ENCODE measurements around the gene TTC6. TPM values are rescaled to one million over a fixed set of nuclear protein-coding genes. Genes with fewer than 3 reads are reported as not detected.

The TTC6 gene
- total and polyA plus RNA-seq, 10 of the 15 experiments (the other 5 are each of a cell fraction or from before 2014, with no cell fraction given) = not detected

- in situ Hi-C loops (cut with MboI) = no loop called here
- Histone ChIP-seq H3K27me3 (replicated peaks in 1 of 2; ENCODE audit: control insufficient read depth in 2 of 2, insufficient read depth in 2 of 2, low read length in 1 of 2) (no peaks in the 10 kb centered on the region), H3K4me2 (ENCODE audit: control insufficient read depth, insufficient read depth) (no peak overlapping the region), H3K27ac (ENCODE audit: control insufficient read depth, insufficient read depth) (no peak overlapping the region), H3K4me1 (ENCODE audit: control insufficient read depth, insufficient read depth, low read length) (no peaks in the 10 kb centered on the region), H4K20me1 (ENCODE audit: control insufficient read depth, insufficient read depth) (no peaks in the 10 kb centered on the region), H3K4me3 (no peak overlapping the region), H2AFZ (ENCODE audit: control insufficient read depth, low read depth, low read length) (no peak overlapping the region), H3K79me2 (ENCODE audit: control insufficient read depth, insufficient read depth, low read length) (no peaks in the 10 kb centered on the region), H3K36me3 (ENCODE audit: control insufficient read depth in 2 of 2, insufficient read depth in 2 of 2, low read length in 1 of 2) (no peaks in the 10 kb centered on the region), H3K9me3 (replicated peaks; ENCODE audit: control insufficient read depth, insufficient read depth, low read length) (no peaks in the 10 kb centered on the region; the same call in 2 of the 3 replicates), H3K9ac (ENCODE audit: control insufficient read depth, insufficient read depth, low read length) (no peak overlapping the region)
- intact Hi-C loops (cut with micrococcal nuclease; ENCODE audit: unreplicated experiment) = no loop called here
- SMC1A ChIA-PET (ENCODE audit: uncharacterized antibody, unreplicated experiment) = no interaction called here
- POLR2A ChIA-PET = no interaction called here
- no peak for FAIRE-seq
- WGBS (ENCODE audit: insufficient coverage, insufficient replicate concordance, low lambda C conversion rate, missing lambda C conversion rate) = 0% methylated on average over 1 of the region's 1 CpG
- RAD21 ChIA-PET (ENCODE audit: unreplicated experiment) = no interaction called here
- TF ChIP-seq ZNF217 (IDR thresholded peaks at IDR 0.05) = no peak
- TF ChIP-seq CHD2 (IDR thresholded peaks at IDR 0.05; ENCODE audit: borderline replicate concordance, low read depth, low read length) = no peak
- no peak for TF ChIP-seq HSF1 (IDR thresholded peaks at IDR 0.05; ENCODE audit: low read depth, low read length)
- no peak for TF ChIP-seq MEF2A (IDR thresholded peaks at IDR 0.05; ENCODE audit: insufficient read depth, low read depth, low read length)
- no peak for TF ChIP-seq CBX5 (IDR thresholded peaks at IDR 0.05; ENCODE audit: low read depth)
- TF ChIP-seq SRF (IDR thresholded peaks at IDR 0.05; ENCODE audit: low read depth in 2 of 2, low read length in 2 of 2) = no peak
- TF ChIP-seq MTA3 (IDR thresholded peaks at IDR 0.05; ENCODE audit: borderline replicate concordance, low read length) = no peak
- no peak for TF ChIP-seq ZBTB11 (CRISPR knock-in tag; IDR thresholded peaks at IDR 0.05)
- no peak for DNase-seq (ENCODE audit: low read depth, low spot score)
- CTCF ChIA-PET = no interaction called here
- no peak for ATAC-seq
- no TSS peak for BruUV-seq (replicated peaks)
These were observed 23.1 kb downstream of the TTC6 start for GRCh38 chr14:37618498-37619028.

Data from GM12878 (cell line).